Panc1 (cell line): ENCODE measurements around the gene NLRP6. TPM values are rescaled to one million over a fixed set of nuclear protein-coding genes. Genes with fewer than 3 reads are reported as not detected.

Experiments used
- ATAC-seq: fragments of 200-7000 bp; cut with Tn5 transposase; 2 replicates; pipeline ENCODE4 v1.9.1; 2020; ENCODE audit warnings: mild to moderate bottlenecking, moderate library complexity
- BruUV-seq: library from RNA; stranded (reverse); fragments of 400-500 nt; replicated peaks from 2 replicates; lab custom pipeline; 2021; lab: Mats Ljungman, UMichigan
- CTCF ChIA-PET: fragments of 300-600 bp; sonication (Branson Sonifier 250); formaldehyde crosslinking; loops from one replicate; lab custom pipeline; 2022; ENCODE audit warnings: antibody characterized with exemption; lab: Charles Lee
- POLR2A ChIA-PET: fragments of 300-600 bp; sonication (Branson Sonifier 250); formaldehyde crosslinking; loops from one replicate; lab custom pipeline; 2022; ENCODE audit warnings: antibody characterized with exemption; lab: Charles Lee
- DNase-seq: peaks from one replicate; pipeline ENCODE4 v3.0.0-alpha.2; 2010; ENCODE audit warnings: low read depth, low spot score
- H3K27ac ChIP-seq: 2 replicates; pipeline ENCODE4 v1.5.1; 2011; ENCODE audit warnings: mild to moderate bottlenecking, low read length, inconsistent platforms
- H3K27me3 ChIP-seq: fragments of 200-500 bp; sonication (Bioruptor generic); 2 replicates; pipeline ENCODE4 v1.6.0; 2014; ENCODE audit warnings: low read length, inconsistent platforms; ENCODE audit not compliant: control insufficient read depth, insufficient read depth
- H3K36me3 ChIP-seq: fragments of 200-500 bp; sonication (Bioruptor generic); 2 replicates; pipeline ENCODE4 v1.5.1; 2014; ENCODE audit warnings: inconsistent platforms, mild to moderate bottlenecking, low read length, moderate library complexity; ENCODE audit not compliant: control insufficient read depth, insufficient read depth
- H3K4me1 ChIP-seq: 2 replicates; pipeline ENCODE4 v1.5.1; 2011; ENCODE audit warnings: inconsistent platforms, mild to moderate bottlenecking, low read length, moderate library complexity; ENCODE audit not compliant: control insufficient read depth, insufficient read depth
- H3K4me3 ChIP-seq, 2 experiments: 2 replicates each; pipeline ENCODE4 v1.5.1; 2011 to 2012; ENCODE audit warnings: low read depth in 2 of 2, low read length in 2 of 2, mild to moderate bottlenecking in 2 of 2, inconsistent platforms in 1 of 2, moderate library complexity in 1 of 2
- H3K9me3 ChIP-seq: fragments of 200-500 bp; sonication (Bioruptor generic); 2 replicates; pipeline ENCODE4 v1.5.1; 2014; ENCODE audit warnings: low read depth, mild to moderate bottlenecking, inconsistent platforms, low read length, moderate library complexity; ENCODE audit not compliant: control insufficient read depth, insufficient read depth
- CTCF ChIP-seq: fragments of 450-650 bp; IDR thresholded peaks from 2 replicates; pipeline ENCODE4 v1.5.1; 2017; ENCODE audit warnings: mild to moderate bottlenecking
- POLR2AphosphoS5 ChIP-seq: IDR thresholded peaks from 2 replicates; pipeline ENCODE4 v1.6.1; 2012; ENCODE audit warnings: mild to moderate bottlenecking, low read depth, low read length, moderate library complexity
- REST ChIP-seq, 2 experiments: IDR thresholded peaks; 2 replicates each; pipeline ENCODE4 v1.6.1; 2011 to 2012; ENCODE audit warnings: low read depth in 2 of 2, control low read depth in 1 of 2, low read length in 1 of 2, mild to moderate bottlenecking in 1 of 2, moderate library complexity in 1 of 2; ENCODE audit not compliant: insufficient read depth in 1 of 2
- SIN3A ChIP-seq: IDR thresholded peaks from 2 replicates; pipeline ENCODE4 v1.6.1; 2012; ENCODE audit warnings: low read depth, mild to moderate bottlenecking, low read length, moderate library complexity, borderline replicate concordance; ENCODE audit not compliant: insufficient read depth
- TCF7L2 ChIP-seq: IDR thresholded peaks from 2 replicates; pipeline ENCODE4 v1.6.1; 2011; ENCODE audit warnings: mild to moderate bottlenecking, low read depth, low read length, inconsistent platforms
- in situ Hi-C: cut with HindIII; loops from 2 replicates; pipeline ENCODE4 v1.10.0; 2016; ENCODE audit warnings: low sequenced_read_pairs, low pct_unique_long_range_greater_than_20kb
- intact Hi-C: fragments of 100-400 bp; cut with micrococcal nuclease; formaldehyde crosslinking; loops from one replicate; pipeline ENCODE4 v1.10.0; 2022; ENCODE audit not compliant: unreplicated experiment
- total RNA-seq: library from RNA; stranded (reverse); gene quantifications from one replicate; pipeline ENCODE4 v1.2.1, GENCODE V29; 2021; ENCODE audit not compliant: unreplicated experiment

The NLRP6 gene
- total RNA-seq, 1 experiment from 2014 or later, result 0.59 TPM

GRCh38 chr11:232783-233565 lies 45.2 kb upstream of the NLRP6 start:
- H3K9me3 ChIP-seq, result no peaks in the 10 kb centered on the region
- POLR2A ChIA-PET, result no interaction called here
- H3K4me1 ChIP-seq, result peaks cover 12% of the 10 kb centered on the region
- BruUV-seq, result no TSS peak
- no peak for DNase-seq
- TF ChIP-seq CTCF, result no peak
- TF ChIP-seq SIN3A, result no peak
- no peak for TF ChIP-seq POLR2AphosphoS5
- no peak for TF ChIP-seq REST (IDR thresholded peaks at IDR 0.05; ENCODE audit: insufficient read depth in 1 of 2, low read depth in 2 of 2, low read length in 1 of 2)
- no peak for TF ChIP-seq TCF7L2
- ATAC-seq, result no peak
- CTCF ChIA-PET, result no interaction called here
- no peak overlapping the region for H3K4me3 ChIP-seq
- H3K27ac ChIP-seq, result no peak overlapping the region
- in situ Hi-C loops, result no loop called here
- H3K27me3 ChIP-seq, result no peaks in the 10 kb centered on the region
- peaks cover 1% of the 10 kb centered on the region; the same call in 1 of the 2 replicates for H3K36me3 ChIP-seq
- intact Hi-C loops, result no loop called here

- in situ Hi-C loops, result no loop called here
- TSS peak; percentile 85 for BruUV-seq
- peak overlapping the region; percentile 94 for H3K27ac ChIP-seq
- intact Hi-C loops, result no loop called here
- POLR2A ChIA-PET, result interaction anchor here (0.8 kb wide), 1 partner anchor 19 kb away, joined by 3 read pairs; no protein-coding TSS in a partner anchor
- no peaks in the 10 kb centered on the region for H3K27me3 ChIP-seq
- H3K9me3 ChIP-seq, result no peaks in the 10 kb centered on the region
- CTCF ChIA-PET, result interaction anchor here (1.7 kb wide), 1 partner anchor 19 kb away, joined by 3 read pairs; no protein-coding TSS in a partner anchor
- peaks cover 26% of the 10 kb centered on the region for H3K4me1 ChIP-seq
- DNase-seq (no peak), ATAC-seq (no peak)
- peak overlapping the region; percentile 66 to 70 for H3K4me3 ChIP-seq
- TF ChIP-seq POLR2AphosphoS5 (no peak), SIN3A (no peak), CTCF (no peak), REST (IDR thresholded peaks at IDR 0.05; ENCODE audit: insufficient read depth in 1 of 2, low read depth in 2 of 2, low read length in 1 of 2) (no peak), TCF7L2 (no peak)
- H3K36me3 ChIP-seq, result peaks cover 7% of the 10 kb centered on the region
Measured at GRCh38 chr11:235180-235579, 43.0 kb upstream of the NLRP6 start.
